ENCODE measurements around the gene FAM240B. TPM values are rescaled to one million over a fixed set of nuclear protein-coding genes. Genes with fewer than 3 reads are reported as not detected.

The FAM240B gene
- total and polyA plus RNA-seq, 2 of the 4 experiments (the other 2 are of a cell fraction), result not detected

DNA sequence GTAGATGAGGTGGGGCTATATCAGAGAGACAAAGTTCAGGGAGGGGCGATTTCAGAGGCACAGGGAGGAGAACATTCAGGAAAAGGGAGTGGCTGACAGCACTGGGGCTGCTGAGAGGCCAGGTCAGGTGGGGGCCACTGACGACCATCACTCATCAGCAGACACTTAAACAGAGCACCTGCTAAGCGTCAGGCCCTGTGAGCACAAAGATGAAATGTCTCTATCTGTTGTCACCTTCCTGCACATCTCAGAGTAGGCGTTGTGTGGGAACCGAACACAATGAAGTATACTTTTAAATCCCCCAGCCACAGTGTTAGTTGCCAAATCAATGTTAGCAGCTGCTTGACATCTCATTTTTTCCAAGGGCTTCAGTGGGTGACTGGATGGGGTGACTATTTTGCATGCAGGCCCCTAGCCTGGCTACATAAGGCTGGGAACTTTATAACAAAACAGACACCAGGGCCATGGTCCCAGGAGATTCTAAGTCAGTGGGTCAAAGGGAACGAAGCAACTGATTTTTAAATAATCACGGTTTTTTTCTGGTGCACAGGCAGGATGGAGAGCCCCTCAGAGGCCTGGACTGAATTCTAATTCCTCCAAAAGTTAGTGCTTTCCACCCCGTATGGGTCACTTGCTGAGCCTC is 68.4 kb downstream of the FAM240B start:
- Histone ChIP-seq H3K9ac (ENCODE audit: low read depth, low read length) (no peak overlapping the region), H4K20me1 (ENCODE audit: insufficient read depth, low read length) (no peaks in the 10 kb centered on the region), H3K9me3 (ENCODE audit: control insufficient read depth, insufficient read depth, low read length) (no peaks in the 10 kb centered on the region), H3K4me2 (ENCODE audit: low read depth, low read length) (no peak overlapping the region), H2AFZ (replicated peaks; ENCODE audit: low read length, poor library complexity) (no peak overlapping the region), H3K4ac (ENCODE audit: low read depth, low read length) (no peak overlapping the region), H3K27ac (ENCODE audit: insufficient read depth, low read length) (no peak overlapping the region), H2BK15ac (ENCODE audit: low read depth, low read length) (no peak overlapping the region), H3K27me3 (ENCODE audit: control insufficient read depth, insufficient read depth, low read length) (peaks cover 2% of the 10 kb centered on the region), H4K91ac (ENCODE audit: insufficient read depth, low read depth, low read length) (no peak overlapping the region), H3K36me3 (ENCODE audit: control insufficient read depth, insufficient read depth, low read length) (no peaks in the 10 kb centered on the region), H4K5ac (ENCODE audit: low read depth, low read length) (no peak overlapping the region), H3K18ac (ENCODE audit: low read depth, low read length) (no peak overlapping the region), H3K9me1 (ENCODE audit: insufficient read depth, low read length) (no peaks in the 10 kb centered on the region), H3K56ac (ENCODE audit: extremely low read depth, insufficient read depth, low read length) (no peak overlapping the region), H3K4me3 (ENCODE audit: insufficient read depth, low read depth, low read length) (no peak overlapping the region), H3K23ac (ENCODE audit: low read depth, low read length) (no peak overlapping the region), H2AK5ac (ENCODE audit: low read depth, low read length) (no peak overlapping the region), H2BK5ac (ENCODE audit: low read depth, low read length, poor library complexity, severe bottlenecking) (no peak overlapping the region), H3K79me1 (ENCODE audit: low read depth in 1 of 2, low read length in 2 of 2) (no peaks in the 10 kb centered on the region), H4K8ac (ENCODE audit: low read depth in 2 of 2, low read length in 2 of 2) (no peak overlapping the region), H2BK20ac (ENCODE audit: low read depth, low read length) (no peak overlapping the region), H3K4me1 (ENCODE audit: control insufficient read depth, insufficient read depth, low read length) (no peaks in the 10 kb centered on the region), H2BK120ac (ENCODE audit: low read depth, low read length) (no peak overlapping the region), H3K14ac (replicated peaks; ENCODE audit: low read depth, low read length) (no peak overlapping the region), H2AK9ac (replicated peaks; ENCODE audit: low read depth, low read length, poor library complexity) (no peak overlapping the region)
- in situ Hi-C loops (cut with MboI; ENCODE audit: low sequenced_read_pairs), result no loop called here
- DNase-seq, result no peak
- ATAC-seq (ENCODE audit: low read depth), result no peak
- WGBS, 2 experiments (ENCODE audit: extremely low coverage in 2 of 2, insufficient read length in 1 of 2), result no CpG with 5 or more reads among the region's 8 CpGs
- no peak for TF ChIP-seq RAD21 (IDR thresholded peaks at IDR 0.05; ENCODE audit: low read length)
- TF ChIP-seq RFX5 (IDR thresholded peaks at IDR 0.05; ENCODE audit: low read depth, low read length), result no peak
- no peak for TF ChIP-seq CHD1 (IDR thresholded peaks at IDR 0.05; ENCODE audit: low read depth, low read length)
- no peak for TF ChIP-seq SMC3 (IDR thresholded peaks at IDR 0.05; ENCODE audit: low read depth, low read length)
- TF ChIP-seq MAFK (IDR thresholded peaks at IDR 0.05; ENCODE audit: low read depth, low read length), result no peak
- no peak for TF ChIP-seq RCOR1 (IDR thresholded peaks at IDR 0.05; ENCODE audit: insufficient replicate concordance, low read length)
- ChIA-PET POLR2A (ENCODE audit: unreplicated experiment) (no interaction called here), CTCF (no interaction called here)
- dilution Hi-C loops (cut with HindIII; ENCODE audit: low sequenced_read_pairs, unreplicated experiment), result no loop called here
- BruUV-seq (replicated peaks), result no TSS peak
- intact Hi-C loops (cut with micrococcal nuclease), result no loop called here
